GM18498 (cell line): ENCODE data around the gene ZNF618.
"Not testable (repeated sequence)": the region's sequence is repeated elsewhere in the genome, so short reads cannot be mapped to it uniquely, and the experiment has no call there.

ENCODE experiments used
- ATAC-seq: cut with Tn5 transposase; IDR thresholded peaks from one replicate; pipeline ENCODE4 v1.9.1; 2021; ENCODE audit warnings: mild to moderate bottlenecking, moderate library complexity; ENCODE audit not compliant: unreplicated experiment

Gene ZNF618

DNA sequence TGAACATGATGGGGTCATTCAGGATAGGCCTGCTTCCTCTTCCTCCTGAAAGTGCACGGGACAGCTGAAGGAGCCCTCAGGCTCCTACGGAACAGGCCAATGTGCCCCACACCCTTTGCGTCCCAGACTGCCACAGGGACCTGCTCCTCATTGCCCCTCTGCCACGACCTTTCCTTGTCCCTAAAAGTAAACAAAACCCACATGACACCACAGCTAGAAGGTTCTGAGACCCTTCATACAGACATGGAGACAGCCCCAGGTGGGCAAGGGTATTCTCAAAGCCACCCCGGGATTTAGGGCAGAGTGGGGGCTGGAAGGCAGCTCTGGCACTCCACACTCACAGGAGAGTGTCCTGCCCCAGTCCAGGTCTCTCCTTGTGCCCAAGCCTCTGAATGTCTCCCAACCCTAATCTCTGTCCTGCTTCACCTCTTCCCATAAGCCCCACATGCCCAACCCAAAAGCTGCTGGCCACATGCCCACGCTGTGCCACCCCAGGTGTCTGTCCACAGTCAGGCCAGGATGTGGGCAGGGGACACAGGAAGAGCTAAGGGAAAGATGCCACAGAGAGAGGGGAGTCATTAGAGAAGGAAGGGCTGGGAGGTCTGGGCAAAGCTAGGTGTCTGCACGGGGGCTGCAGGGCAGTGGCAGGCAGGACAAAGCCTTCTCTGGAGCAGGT lies 201.2 kb downstream of the ZNF618 start:
- no peak for ATAC-seq

DNA sequence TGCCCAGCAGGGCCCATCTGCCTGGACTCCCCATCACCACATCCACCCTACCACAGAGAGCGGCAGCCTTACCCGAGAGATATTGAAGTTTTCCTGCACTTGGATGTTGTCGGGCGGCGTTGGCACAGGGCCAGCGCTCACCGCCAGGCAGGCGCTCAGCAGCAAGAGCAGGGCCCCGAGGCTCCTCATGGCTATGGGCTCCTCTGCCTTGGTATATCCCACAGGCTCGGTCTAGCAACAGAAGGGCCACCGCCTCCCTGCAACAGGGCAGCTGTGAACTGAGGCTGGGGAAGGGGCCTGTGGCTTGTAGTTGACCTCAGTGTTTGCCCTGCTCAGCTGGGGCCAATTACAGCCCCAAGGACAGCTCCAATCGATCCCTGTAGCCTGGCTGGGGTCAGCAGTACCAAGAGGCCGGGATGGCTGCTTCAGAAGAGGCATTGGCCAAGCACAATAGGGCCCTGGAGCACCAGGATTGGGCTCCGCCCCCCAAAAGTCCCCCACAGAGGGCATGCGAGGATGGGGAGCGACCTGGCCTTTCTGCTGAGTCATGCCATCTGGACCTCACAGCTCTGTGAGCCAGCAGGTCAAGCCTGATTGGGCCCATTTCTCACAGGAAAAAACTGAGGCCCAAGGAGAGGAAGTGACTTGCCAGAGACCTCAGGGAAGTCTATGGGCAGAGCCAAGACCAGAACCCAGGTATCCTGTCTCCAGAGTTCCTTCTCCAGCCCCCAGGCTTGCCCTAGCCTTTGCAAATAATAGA lies 202.1 kb downstream of the ZNF618 start, which contains the start of gene AMBP:
AMBP (minus strand) TSS at position 280 of the 760 bp plus-strand sequence; CDS start at position 189, 91 bp downstream.
- ATAC-seq: no peak

DNA sequence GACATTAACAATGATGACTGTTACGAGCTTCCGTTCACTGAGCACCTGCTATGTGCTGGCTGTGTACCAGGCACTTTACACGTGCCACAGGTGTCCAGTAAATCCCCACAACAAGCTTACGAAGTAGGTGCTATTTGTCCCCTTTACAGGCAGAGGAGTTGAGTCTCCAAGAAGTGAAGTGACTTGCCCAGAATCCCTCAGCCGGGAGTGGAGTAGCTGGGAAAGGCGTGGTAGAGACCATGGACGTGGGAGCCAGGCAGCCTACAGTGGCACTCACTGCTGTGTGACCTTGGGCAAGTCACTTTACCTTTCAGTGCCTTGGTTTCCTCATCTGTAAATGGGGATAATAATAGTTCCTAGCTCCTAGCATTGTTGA lies 202.7 kb downstream of the ZNF618 start:
- no peak for ATAC-seq

DNA sequence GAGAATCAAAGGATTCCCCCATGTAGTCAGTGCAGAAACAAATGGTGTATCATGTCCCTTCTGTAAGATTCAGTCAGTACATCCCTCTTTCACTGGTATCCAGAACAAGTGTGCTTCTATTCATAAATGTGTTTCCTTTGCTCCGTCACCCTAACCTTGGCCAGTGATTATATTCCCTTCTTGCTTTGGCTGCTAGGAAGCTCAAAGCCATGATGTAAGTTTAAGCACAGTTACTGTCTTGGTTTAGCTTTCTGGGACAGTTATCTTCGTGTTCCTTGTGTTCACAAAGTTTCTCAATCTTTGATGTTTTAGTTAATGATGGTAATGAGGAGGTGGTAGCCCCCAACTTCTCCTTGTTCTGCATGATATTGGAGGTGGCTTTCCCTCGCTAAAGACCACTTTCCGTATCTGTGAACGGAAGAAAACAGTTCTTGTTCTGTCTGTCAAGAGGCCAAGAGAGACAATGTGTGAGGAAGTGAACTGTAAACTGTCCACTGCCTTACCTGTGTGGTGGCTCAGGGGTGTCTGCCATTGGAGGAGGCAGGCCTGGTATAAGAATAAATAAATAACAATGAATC lies 204.2 kb downstream of the ZNF618 start:
- no peak for ATAC-seq

DNA sequence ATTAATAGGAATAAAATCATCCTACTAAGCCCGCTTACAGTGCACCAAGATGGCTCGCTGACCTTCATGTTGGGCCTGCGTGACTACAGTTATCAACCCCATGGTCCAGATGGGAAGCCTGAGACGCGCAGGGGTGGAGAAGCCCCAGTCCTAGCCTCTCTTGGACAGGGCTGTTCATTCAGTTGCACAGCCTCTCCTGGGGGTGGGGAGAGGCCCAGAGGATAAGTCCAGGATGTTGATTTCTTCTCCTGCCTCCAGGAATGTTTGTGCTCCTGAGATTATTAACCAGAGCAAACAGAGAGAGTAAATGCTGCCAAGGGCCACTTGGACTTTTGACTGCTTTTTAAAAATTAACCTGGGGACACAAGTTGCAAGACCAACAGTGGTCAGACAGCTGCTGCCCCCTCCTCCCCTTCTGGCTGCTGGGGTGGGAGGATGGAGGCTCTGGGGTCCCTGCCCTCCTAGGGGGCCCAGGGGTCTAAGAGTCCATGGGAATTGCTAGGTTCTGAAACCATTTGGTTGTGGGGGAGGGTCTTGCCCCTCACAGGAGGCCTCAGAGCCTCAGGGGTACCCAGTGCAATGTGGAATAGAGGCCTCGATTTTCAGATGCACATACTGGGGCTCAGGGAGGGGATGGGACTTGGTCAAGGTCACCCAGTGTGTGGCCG lies 204.8 kb downstream of the ZNF618 start:
- no peak for ATAC-seq

DNA sequence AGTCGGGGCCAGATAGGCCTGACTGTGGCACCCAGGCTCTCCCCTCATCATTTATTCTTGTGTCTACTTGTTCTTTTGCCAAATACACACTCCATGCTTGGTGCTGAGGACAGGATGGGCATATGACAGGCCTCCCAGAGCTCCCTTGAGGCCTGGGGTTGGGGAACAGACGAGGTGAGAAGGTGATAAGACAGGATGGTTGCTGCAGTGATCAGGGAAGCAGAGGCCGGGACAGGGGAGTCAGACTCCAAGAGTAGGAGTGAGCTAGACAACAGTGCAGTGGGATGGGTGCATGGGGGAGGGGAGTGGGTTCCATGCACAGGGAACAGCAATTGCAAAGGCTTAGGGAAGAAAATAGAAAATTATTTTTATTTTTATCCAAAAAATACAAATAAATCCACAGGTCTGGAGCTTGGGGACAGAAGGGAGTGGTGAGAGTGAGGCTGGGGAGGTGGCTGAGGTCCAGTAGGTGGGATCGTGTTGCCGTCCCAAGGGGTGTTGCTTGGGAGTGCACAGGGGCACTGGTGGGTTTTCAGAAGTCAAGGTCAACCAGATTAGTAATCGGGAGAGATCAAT lies 205.4 kb downstream of the ZNF618 start:
- no peak for ATAC-seq

DNA sequence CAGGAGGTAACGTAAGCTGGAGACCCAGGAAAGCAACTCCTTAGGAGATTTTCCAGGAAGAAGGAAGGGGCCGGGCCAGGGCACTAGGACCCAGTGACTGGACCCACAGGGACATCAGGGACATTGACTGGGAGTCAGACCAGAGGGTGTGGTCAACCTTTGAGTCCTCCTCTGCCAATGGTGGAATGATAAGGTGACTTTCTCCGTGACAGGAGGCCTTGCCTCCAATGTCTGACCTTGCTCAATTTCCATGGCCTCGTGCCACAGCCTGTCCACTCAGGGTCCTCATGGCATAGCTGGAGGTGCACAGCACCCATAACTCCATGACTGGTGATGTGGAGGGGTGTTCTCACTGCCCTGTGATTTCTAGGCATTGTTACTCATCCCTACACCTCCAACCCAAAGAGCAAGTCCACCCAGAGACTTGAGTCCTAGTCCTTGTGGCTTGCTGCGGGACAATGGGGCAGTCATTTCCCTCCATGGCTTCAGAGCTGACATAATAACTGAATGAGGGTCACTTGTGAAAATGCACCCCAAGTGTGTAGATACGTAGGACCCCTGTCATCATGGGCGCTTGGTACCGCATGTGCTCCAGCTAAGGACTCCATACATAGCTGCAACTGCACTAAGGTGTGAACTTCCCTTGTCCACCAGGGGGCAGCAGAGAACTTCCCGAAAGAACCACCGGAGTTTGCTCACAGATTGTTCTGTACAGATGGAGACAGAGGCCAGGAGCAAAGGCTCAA lies 206.1 kb downstream of the ZNF618 start:
- ATAC-seq: peak; percentile 92

DNA sequence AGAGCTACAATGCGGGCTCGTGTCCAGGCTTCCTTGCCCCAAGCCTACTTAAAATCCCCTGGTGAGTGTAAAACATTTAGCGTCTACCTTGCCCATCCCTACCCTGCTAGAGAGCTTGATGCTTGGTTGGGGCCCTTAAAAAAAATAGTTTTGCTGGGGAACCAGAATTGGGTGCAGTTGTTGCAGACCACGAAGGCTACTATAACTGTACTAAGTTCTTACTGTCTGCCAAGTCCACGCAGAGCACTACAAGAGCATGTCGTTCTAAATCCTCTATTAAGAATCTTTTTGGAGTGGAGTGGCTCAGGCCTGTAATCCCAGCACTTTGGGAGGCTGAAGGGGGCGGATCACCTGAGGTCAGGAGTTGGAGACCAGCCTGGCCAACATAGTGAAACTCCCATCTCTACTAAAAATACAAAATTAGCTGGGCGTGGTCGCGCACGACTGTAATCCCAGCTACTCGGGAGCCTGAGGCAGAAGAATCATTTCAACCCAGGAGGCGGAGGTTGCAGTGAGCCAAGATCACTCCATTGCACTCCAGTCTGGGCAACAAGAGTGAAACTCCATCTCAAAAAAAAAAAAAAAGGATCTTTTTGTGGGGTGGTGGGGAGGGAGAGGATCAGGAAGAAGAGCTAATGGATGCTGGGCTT lies 206.8 kb downstream of the ZNF618 start:
- not testable (repeated sequence) for ATAC-seq

DNA sequence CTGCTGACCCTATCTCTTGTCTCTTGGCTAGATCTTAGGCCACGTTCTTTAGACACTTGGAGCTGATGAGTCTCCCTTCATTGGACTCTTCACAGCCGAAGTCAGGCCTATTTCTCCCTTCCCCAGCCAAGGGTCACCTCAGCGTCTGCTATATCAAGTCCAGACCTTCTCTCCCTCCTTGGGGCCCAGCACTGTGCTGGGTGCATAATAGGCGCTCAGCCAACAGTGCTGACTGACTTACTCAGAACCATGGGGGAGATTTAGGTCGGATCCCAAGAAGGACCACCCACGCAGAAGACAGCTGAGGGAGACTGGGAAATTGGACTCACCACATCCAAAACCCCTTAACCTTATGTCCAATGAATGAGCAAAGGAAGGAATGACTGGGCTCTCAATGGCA lies 207.6 kb downstream of the ZNF618 start:
- ATAC-seq: no peak

DNA sequence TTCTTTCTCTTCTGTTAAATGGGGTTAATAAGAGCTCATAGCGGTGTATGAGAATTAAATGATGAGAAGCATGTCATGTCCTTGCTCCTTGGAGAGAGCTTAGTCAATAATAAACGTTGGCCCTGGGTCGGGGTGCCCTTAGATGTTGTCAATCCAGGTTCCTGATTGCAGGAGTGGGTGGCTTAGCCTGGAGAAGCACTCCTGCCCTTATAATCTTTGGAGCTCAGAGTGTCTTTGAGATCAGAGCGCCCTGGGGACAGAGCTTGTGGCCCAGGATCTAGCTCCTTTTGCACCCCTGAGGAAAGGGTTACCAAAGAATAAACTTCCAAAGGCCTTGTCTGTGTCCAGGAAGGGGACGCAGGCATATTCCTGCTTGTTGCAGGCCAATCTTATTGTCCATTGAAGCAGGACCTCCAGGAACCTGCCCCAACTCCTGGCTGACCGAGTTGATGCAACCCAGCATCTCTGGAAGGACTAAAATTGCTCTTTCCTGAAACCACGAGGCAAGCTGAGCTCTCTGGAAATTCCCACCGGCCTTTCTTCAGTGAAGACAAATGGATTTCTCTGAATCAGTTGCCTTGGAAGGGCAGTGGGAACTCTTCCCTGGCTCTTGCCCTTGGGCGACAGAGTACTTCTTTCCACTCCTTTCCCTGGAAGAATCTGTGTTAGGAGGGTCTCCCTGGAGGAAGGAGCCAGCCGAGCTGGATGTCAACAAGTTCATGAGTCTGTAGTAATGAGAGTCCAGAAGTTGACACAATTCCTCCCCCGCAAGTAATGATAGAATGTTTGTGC lies 208.4 kb downstream of the ZNF618 start:
- ATAC-seq: no peak

DNA sequence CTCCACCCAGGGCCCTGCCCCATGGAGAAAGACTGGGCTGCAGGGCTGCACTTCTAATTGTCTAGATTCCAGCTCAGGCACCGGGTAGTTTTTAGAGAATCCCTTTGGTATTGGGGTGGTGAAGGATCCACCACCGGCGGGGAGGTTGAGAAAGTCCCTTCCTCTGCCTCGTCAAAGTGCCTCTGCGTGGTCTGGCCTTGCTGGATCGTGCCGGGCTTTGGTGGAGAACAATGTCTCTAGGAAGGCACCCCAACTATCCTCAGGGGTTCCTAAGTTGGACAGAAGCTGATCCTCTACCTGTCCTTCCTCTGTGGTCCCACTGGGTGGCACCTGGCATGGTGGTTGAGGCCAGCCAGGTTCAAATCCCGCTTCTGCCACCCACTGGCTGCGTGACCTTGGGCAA lies 209.3 kb downstream of the ZNF618 start:
- no peak for ATAC-seq

DNA sequence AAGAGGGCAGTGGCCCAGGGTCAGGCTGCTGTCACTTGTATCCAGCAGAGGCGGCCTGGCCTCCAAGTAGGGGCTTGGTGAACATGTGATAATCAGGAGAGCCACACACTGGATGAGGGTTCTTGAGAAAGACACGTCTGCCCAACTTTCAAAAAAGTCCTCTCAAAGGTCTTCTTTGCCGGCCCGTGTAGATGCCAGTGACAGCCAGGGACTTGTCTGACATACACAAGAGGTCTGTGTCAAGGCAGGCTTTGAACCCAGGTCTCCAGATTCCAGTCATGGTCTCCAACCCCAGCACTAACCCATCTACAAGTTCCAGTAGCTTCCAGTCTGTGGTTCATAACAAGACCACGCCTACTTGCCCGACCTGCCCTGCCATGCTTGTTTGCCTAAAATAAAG lies 209.9 kb downstream of the ZNF618 start:
- no peak for ATAC-seq

DNA sequence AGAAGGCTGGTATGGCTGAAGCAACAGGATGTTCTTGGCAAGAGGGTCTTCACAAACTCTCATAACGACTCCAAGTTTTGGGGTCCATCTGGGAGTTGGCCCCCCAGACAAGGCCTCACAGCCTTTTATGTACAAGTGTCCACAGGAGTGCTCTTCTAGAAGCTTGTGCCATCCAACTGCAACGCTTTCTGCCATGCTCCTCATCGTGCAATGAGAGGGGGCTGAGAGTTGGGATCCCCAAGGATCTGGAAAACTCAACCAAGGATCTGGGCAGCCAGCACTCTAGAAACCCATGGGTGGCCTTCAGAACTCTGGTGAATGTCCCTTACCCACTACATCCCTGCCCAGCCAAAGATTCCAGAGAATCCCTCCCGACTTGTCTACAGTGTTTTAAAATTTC lies 210.5 kb downstream of the ZNF618 start:
- no peak for ATAC-seq

DNA sequence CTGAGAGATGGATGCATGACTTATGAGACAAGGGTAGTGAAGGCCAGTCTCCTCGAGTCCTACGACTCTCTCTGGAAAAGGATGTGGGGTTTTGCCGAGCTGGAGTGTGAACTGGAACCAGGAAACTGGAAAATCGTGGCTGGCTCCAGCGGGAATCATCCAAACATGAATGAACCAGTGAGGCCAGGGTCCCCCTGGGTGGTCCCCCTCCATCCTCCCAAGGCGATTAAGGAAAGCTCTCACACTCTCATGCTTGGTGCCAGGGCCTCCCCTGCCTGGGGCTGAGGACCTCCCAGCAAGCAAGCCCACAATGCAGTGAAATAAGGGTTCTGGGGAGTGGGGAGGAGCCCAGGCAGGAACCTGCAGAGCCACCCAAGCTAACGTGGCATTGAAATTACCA lies 211.6 kb downstream of the ZNF618 start:
- ATAC-seq: no peak

DNA sequence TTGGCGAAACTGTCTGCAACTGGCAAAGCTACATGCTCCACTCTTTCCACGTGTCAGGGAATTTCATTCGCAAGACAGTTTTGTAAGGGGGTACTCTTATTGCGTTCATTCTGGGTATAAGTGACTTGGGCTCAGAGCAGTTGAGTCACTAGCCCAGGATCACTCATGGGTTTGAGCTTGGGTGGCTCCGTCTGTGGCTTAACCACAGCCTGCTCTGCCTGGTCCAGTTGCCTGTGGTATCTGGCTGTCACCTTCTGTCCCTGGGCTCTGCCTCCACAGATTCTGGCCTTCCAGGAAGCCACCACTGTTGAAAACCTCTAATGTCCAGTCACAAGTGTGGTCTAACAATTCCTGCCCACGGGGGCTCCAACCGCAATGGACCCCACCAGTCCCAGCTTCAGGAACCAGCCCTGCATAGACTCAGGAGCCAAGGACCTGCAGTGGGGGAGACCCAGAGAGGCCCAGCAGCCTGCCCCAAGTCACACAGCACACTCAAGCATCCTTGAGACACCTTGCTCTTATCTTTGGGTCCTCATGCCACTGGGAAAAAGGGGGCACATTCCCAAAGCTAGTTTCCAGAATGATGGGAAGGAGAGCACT lies 212.6 kb downstream of the ZNF618 start:
- ATAC-seq: no peak

DNA sequence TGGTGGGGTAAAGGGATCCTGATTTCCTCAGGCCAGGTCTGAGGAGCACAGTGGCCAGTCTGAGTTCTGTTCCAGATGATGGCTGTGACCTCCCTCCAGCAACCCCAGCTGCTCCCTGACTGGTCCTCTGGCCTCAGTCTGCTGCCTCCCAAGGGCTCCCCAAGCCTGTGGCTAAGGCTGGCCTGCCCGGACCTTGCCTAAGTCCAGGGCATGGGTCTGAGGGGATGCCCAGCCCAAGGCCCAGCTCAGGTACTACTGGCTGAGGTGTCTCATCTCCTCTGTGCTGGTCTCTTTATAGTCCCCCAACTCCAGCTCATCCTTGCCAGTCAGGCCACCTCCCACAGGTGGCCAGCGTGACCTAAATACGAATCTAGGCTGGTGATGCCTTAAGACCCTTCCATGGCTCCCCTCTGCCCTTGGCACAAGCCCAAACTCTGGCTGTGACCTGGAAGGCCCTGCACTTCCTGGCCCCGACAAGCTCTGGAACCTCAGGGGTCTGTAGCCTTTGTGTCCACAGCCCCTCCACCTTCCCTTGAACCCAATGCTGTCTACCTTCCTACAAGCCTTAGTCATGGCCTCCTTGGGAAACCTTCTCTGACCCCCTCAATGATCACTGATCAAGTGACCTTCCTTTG lies 213.2 kb downstream of the ZNF618 start:
- ATAC-seq: no peak

DNA sequence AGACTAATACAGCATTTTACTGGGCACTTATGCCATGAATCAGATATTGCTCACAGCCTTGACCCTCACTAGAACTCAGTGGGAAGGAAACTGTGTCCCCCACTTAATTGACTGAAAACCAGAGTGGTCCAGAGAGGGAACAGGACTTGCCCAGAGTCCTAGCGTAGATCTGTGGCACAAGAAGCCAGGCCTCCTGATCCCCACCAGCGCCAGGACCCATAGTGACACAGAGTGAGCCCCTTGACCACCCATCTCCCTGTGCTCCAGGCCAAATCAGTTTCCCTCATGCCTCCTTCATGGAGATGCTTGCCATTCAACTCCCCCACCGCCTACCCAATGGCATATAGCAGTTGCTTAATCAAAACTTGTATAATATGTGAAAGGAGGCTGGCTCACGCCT lies 214.7 kb downstream of the ZNF618 start:
- ATAC-seq: no peak

DNA sequence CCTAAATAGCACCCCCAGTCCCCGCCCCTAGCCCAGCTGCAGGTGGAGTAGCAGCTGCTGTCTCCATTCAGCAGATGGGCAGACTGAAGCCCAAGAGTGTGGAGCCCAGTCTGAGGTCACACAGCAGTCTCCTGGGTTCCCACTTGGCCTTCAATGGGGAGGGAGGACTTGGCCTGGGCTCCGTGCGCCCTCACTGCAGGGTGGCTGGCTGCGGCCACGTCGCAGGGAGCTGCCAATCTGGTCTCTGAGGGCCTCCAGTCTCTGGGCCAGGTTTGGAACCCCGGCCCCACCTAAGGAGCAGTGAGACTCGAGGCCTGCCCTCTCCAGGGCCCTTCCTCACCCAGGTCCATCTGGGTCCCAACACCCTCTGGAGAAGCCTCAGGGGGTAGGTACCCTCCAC lies 215.6 kb downstream of the ZNF618 start:
- ATAC-seq: no peak
